Measurements from ENCODE around the gene FOXP2.

The FOXP2 gene

GRCh38 chr7:114426382-114426781 lies 11.8 kb downstream of the FOXP2 start:
- H3K4me2 ChIP-seq: no peak overlapping the region
- H3K27ac ChIP-seq: no peak overlapping the region
- H3K36me3 ChIP-seq (ENCODE audit: insufficient read depth): no peaks in the 10 kb centered on the region
- H3K27me3 ChIP-seq (ENCODE audit: insufficient read depth, low read depth): no peaks in the 10 kb centered on the region
- no peaks in the 10 kb centered on the region for H4K20me1 ChIP-seq (ENCODE audit: insufficient read depth)
- H3K9ac ChIP-seq: no peak overlapping the region
- no peak overlapping the region for H3K4me3 ChIP-seq (IDR thresholded peaks at IDR 0.05; ENCODE audit: insufficient read depth, low read depth, low read length)
- no peaks in the 10 kb centered on the region for H3K4me1 ChIP-seq (ENCODE audit: low read depth, poor library complexity, severe bottlenecking)
- TF ChIP-seq CTCF (conservative IDR thresholded peaks at IDR 0.05; ENCODE audit: low read depth, low read length): no peak
- no peak overlapping the region for H2AFZ ChIP-seq (ENCODE audit: low read depth)
- no peaks in the 10 kb centered on the region for H3K79me2 ChIP-seq (ENCODE audit: insufficient read depth, low read depth)

- Histone ChIP-seq H3K9ac (no peak overlapping the region), H2AFZ (ENCODE audit: low read depth) (no peak overlapping the region), H3K4me1 (ENCODE audit: low read depth, poor library complexity, severe bottlenecking) (no peaks in the 10 kb centered on the region), H3K27ac (no peak overlapping the region), H3K27me3 (ENCODE audit: insufficient read depth, low read depth) (no peaks in the 10 kb centered on the region), H3K79me2 (ENCODE audit: insufficient read depth, low read depth) (no peaks in the 10 kb centered on the region), H3K36me3 (ENCODE audit: insufficient read depth) (no peaks in the 10 kb centered on the region), H3K4me2 (no peak overlapping the region), H3K4me3 (IDR thresholded peaks at IDR 0.05; ENCODE audit: insufficient read depth, low read depth, low read length) (no peak overlapping the region), H4K20me1 (ENCODE audit: insufficient read depth) (no peaks in the 10 kb centered on the region)
- TF ChIP-seq CTCF (conservative IDR thresholded peaks at IDR 0.05; ENCODE audit: low read depth, low read length): peak; percentile 39; the same call in 1 of the 2 replicates
Measured at GRCh38 chr7:114426824-114427223, 12.2 kb downstream of the FOXP2 start.

- Histone ChIP-seq H3K27ac (no peak overlapping the region), H3K4me1 (ENCODE audit: low read depth, poor library complexity, severe bottlenecking) (no peaks in the 10 kb centered on the region), H2AFZ (ENCODE audit: low read depth) (no peak overlapping the region), H3K79me2 (ENCODE audit: insufficient read depth, low read depth) (no peaks in the 10 kb centered on the region), H3K4me2 (no peak overlapping the region), H4K20me1 (ENCODE audit: insufficient read depth) (no peaks in the 10 kb centered on the region), H3K4me3 (IDR thresholded peaks at IDR 0.05; ENCODE audit: insufficient read depth, low read depth, low read length) (no peak overlapping the region), H3K9ac (no peak overlapping the region), H3K36me3 (ENCODE audit: insufficient read depth) (no peaks in the 10 kb centered on the region), H3K27me3 (ENCODE audit: insufficient read depth, low read depth) (no peaks in the 10 kb centered on the region)
- TF ChIP-seq CTCF (conservative IDR thresholded peaks at IDR 0.05; ENCODE audit: low read depth, low read length): no peak
Measured at GRCh38 chr7:114428211-114428610, 13.6 kb downstream of the FOXP2 start.

- H3K27me3 ChIP-seq (ENCODE audit: insufficient read depth, low read depth): no peaks in the 10 kb centered on the region
- no peak overlapping the region for H3K27ac ChIP-seq
- no peak for TF ChIP-seq CTCF (conservative IDR thresholded peaks at IDR 0.05; ENCODE audit: low read depth, low read length)
- H3K4me2 ChIP-seq: no peak overlapping the region
- H3K79me2 ChIP-seq (ENCODE audit: insufficient read depth, low read depth): no peaks in the 10 kb centered on the region
- H3K36me3 ChIP-seq (ENCODE audit: insufficient read depth): no peaks in the 10 kb centered on the region
- no peak overlapping the region for H3K9ac ChIP-seq
- no peaks in the 10 kb centered on the region for H3K4me1 ChIP-seq (ENCODE audit: low read depth, poor library complexity, severe bottlenecking)
- H3K4me3 ChIP-seq (IDR thresholded peaks at IDR 0.05; ENCODE audit: insufficient read depth, low read depth, low read length): no peak overlapping the region
- no peaks in the 10 kb centered on the region for H4K20me1 ChIP-seq (ENCODE audit: insufficient read depth)
- no peak overlapping the region for H2AFZ ChIP-seq (ENCODE audit: low read depth)
Measured at GRCh38 chr7:114431189-114431588, 16.6 kb downstream of the FOXP2 start.
